ENCODE data around the gene PDS5A. TPM values are rescaled to one million over a fixed set of nuclear protein-coding genes. Genes with fewer than 3 reads are reported as not detected.
A peak's percentile ranks its signal among the peaks of the same experiment; 100 is the strongest.
"Not testable (repeated sequence)": the region's sequence is repeated elsewhere in the genome, so short reads cannot be mapped to it uniquely, and the experiment has no call there.

The PDS5A gene, protein sequence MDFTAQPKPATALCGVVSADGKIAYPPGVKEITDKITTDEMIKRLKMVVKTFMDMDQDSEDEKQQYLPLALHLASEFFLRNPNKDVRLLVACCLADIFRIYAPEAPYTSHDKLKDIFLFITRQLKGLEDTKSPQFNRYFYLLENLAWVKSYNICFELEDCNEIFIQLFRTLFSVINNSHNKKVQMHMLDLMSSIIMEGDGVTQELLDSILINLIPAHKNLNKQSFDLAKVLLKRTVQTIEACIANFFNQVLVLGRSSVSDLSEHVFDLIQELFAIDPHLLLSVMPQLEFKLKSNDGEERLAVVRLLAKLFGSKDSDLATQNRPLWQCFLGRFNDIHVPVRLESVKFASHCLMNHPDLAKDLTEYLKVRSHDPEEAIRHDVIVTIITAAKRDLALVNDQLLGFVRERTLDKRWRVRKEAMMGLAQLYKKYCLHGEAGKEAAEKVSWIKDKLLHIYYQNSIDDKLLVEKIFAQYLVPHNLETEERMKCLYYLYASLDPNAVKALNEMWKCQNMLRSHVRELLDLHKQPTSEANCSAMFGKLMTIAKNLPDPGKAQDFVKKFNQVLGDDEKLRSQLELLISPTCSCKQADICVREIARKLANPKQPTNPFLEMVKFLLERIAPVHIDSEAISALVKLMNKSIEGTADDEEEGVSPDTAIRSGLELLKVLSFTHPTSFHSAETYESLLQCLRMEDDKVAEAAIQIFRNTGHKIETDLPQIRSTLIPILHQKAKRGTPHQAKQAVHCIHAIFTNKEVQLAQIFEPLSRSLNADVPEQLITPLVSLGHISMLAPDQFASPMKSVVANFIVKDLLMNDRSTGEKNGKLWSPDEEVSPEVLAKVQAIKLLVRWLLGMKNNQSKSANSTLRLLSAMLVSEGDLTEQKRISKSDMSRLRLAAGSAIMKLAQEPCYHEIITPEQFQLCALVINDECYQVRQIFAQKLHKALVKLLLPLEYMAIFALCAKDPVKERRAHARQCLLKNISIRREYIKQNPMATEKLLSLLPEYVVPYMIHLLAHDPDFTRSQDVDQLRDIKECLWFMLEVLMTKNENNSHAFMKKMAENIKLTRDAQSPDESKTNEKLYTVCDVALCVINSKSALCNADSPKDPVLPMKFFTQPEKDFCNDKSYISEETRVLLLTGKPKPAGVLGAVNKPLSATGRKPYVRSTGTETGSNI (N-terminal part only)
- total RNA-seq: 10 to 100 TPM; 97.8 to 99.6 TPM

- H3K4me3 Mint-ChIP-seq: peak within 1 kb of the TSS; percentile 87
- POLR2A ChIA-PET: interaction anchor here (0.6 to 2.8 kb wide), 16 partner anchors 9 to 613 kb away, joined by 3 to 9 read pairs (median 4); partner anchors contain the start of genes LIAS, N4BP2, RHOH and RPL9
- peaks cover 31% of the 10 kb centered on the region for H3K36me3 Mint-ChIP-seq (ENCODE audit: low read depth)
Measured at GRCh38 chr4:39977489-39978377, at the start of gene PDS5A. Gene PDS5A, minus strand, starts transcription at chr4:39977911. Its CDS starts 1,334 bp downstream, at chr4:39976577.

DNA sequence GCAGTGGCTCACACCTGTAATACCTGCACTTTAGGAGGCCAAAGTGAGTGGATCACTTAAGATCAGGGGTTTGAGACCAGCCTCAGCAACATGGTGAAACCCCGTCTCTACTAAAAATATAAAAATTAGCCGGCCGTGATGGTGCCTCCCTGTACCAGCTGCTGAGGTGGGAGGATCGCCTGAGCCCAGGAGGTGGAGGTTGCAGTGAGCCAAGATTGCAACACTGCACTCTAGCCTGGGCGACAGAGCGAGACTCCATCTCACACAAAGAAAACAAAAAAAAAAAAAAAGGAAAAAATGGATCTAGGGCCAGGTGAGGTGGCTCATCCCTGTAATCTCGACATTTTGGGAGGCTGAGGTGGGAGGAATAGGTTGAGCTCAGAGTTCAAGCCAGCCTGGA lies 46.3 kb upstream of the PDS5A start:
- H3K4me3 Mint-ChIP-seq; H3K9me3 Mint-ChIP-seq; CTCF ChIA-PET; DNase-seq; POLR2A ChIA-PET; H3K27me3 Mint-ChIP-seq; H3K27ac Mint-ChIP-seq; H3K36me3 Mint-ChIP-seq (ENCODE audit: low read depth); H3K4me1 Mint-ChIP-seq: not testable (repeated sequence)

More at GRCh38 chr4:39977489-39978377, at the start of gene PDS5A:
- DNase-seq: peak; percentile 93
- Mint-ChIP-seq H3K27ac (peak within 1 kb of the TSS; percentile 90), H3K27me3 (no peaks in the 10 kb centered on the region), H3K9me3 (no peaks in the 10 kb centered on the region), H3K4me1 (peaks cover 41% of the 10 kb centered on the region)
- CTCF ChIA-PET: interaction anchor here (0.5 to 2.1 kb wide), 23 partner anchors 8 to 678 kb away, joined by 3 to 19 read pairs (median 4); partner anchors contain the start of genes LIAS, N4BP2, RPL9 and UBE2K

DNA sequence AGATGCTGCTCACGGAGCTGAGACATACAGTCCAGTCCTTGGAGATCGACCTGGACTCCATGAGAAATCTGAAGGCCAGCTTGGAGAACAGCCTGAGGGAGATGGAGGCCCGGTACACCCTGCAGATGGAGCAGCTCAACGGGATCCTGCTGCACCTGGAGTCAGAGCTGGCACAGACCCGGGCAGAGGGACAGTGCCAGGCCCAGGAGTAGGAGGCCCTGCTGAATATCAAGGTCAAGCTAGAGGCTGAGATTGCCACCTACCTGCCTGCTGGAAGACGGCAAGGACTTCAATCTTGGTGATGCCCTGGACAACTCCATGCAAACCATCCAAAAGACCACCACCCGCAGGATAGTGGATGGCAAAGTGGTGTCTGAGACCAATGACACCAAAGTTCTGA lies 43.4 kb upstream of the PDS5A start:
- not testable (repeated sequence) for H3K4me3 Mint-ChIP-seq
- POLR2A ChIA-PET: interaction anchor here (1.0 kb wide), 1 partner anchor 37 kb away, joined by 3 read pairs; no protein-coding TSS in a partner anchor

GRCh38 chr4:40020221-40020620 lies 42.5 kb upstream of the PDS5A start:
- no peaks in the 10 kb centered on the region for H3K27me3 Mint-ChIP-seq
- CTCF ChIA-PET: no interaction called here
- H3K36me3 Mint-ChIP-seq (ENCODE audit: low read depth): no peaks in the 10 kb centered on the region
- DNase-seq: no peak
- H3K9me3 Mint-ChIP-seq: no peaks in the 10 kb centered on the region
- no peak overlapping the region for H3K4me3 Mint-ChIP-seq
- POLR2A ChIA-PET: no interaction called here
- no peak overlapping the region for H3K27ac Mint-ChIP-seq
- H3K4me1 Mint-ChIP-seq: no peaks in the 10 kb centered on the region

More for the DNA sequence above, 43.4 kb upstream of the PDS5A start:
- H3K27me3 Mint-ChIP-seq; H3K9me3 Mint-ChIP-seq; CTCF ChIA-PET; H3K4me1 Mint-ChIP-seq; DNase-seq; H3K27ac Mint-ChIP-seq; H3K36me3 Mint-ChIP-seq (ENCODE audit: low read depth): not testable (repeated sequence)

- POLR2A ChIA-PET: no interaction called here
- Mint-ChIP-seq H3K4me3 (no peak overlapping the region), H3K27ac (no peak overlapping the region), H3K27me3 (no peaks in the 10 kb centered on the region), H3K4me1 (no peaks in the 10 kb centered on the region), H3K36me3 (ENCODE audit: low read depth) (no peaks in the 10 kb centered on the region), H3K9me3 (no peaks in the 10 kb centered on the region)
- no peak for DNase-seq
- CTCF ChIA-PET: interaction anchor here (0.7 kb wide), 1 partner anchor 119 kb away, joined by 3 read pairs; no protein-coding TSS in a partner anchor
Measured at GRCh38 chr4:40016007-40016406, 38.3 kb upstream of the PDS5A start.

DNA sequence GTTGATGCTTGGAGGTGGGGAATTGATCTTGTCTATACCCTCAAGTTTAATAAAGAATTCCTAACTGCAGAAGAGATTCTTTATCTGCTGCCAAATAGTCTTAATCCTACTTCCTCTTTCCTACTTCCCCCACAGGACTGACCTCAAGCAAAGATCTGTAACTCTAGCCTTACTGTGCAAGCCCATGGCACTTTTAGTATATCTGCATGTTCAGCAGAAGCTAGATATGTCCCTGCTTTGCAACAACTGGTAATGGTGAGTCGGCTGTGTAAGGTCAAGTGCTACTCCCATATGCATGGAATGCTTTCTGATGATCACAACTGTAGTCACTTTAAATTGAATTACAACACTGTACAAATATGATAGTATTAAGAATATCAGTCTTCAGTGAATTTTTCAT lies 26.3 kb upstream of the PDS5A start:
- Mint-ChIP-seq H3K27me3 (no peaks in the 10 kb centered on the region), H3K27ac (no peak overlapping the region), H3K9me3 (no peaks in the 10 kb centered on the region), H3K4me1 (no peaks in the 10 kb centered on the region), H3K36me3 (ENCODE audit: low read depth) (no peaks in the 10 kb centered on the region), H3K4me3 (no peak overlapping the region)
- CTCF ChIA-PET: no interaction called here
- POLR2A ChIA-PET: no interaction called here
- DNase-seq: no peak

- Mint-ChIP-seq H3K4me3 (no peak overlapping the region), H3K27ac (no peak overlapping the region), H3K27me3 (no peaks in the 10 kb centered on the region), H3K9me3 (no peaks in the 10 kb centered on the region), H3K36me3 (ENCODE audit: low read depth) (no peaks in the 10 kb centered on the region), H3K4me1 (no peaks in the 10 kb centered on the region)
- ChIA-PET CTCF (no interaction called here), POLR2A (no interaction called here)
- DNase-seq: no peak
Measured at GRCh38 chr4:40000711-40001110, 23.0 kb upstream of the PDS5A start.

DNA sequence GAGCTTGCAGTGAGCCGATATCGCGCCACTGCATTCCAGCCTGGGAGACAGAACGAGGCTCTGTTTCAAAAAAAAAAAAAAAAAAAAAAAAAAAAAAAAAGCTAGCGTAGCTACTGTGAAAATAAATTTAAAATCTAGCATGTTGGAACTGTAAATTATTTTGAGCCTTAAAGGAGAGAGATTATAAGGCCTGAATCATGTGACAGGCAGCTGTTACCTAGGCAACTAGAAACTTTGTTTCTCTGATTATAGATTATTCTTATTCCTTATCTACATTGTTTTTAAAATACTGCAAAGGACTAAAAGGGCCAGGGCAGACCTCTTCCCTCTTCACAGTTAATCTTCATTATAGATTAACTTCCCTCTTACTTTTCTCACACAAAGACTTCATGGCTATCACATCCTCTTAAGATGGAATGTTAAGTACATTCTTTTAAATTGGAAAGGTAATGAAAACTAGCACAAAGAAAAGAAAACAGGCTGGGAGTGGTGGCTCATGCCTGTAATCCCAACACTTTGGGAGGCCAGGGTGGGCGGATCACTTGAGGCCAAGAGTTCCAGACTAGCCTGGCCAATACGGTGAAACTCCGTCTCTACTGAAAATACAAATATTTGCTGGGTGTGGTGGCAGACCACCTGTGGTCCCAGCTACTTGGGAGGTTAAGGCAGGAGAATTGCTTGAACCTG lies 21.1 kb upstream of the PDS5A start:
- ChIA-PET CTCF (interaction anchor here (0.7 kb wide), 1 partner anchor 865 kb away, joined by 3 read pairs; no protein-coding TSS in a partner anchor), POLR2A (no interaction called here)
- Mint-ChIP-seq H3K27me3 (peaks cover 4% of the 10 kb centered on the region), H3K36me3 (ENCODE audit: low read depth) (no peaks in the 10 kb centered on the region), H3K4me1 (no peaks in the 10 kb centered on the region), H3K4me3 (no peak overlapping the region), H3K9me3 (no peaks in the 10 kb centered on the region), H3K27ac (no peak overlapping the region)
- DNase-seq: no peak

DNA sequence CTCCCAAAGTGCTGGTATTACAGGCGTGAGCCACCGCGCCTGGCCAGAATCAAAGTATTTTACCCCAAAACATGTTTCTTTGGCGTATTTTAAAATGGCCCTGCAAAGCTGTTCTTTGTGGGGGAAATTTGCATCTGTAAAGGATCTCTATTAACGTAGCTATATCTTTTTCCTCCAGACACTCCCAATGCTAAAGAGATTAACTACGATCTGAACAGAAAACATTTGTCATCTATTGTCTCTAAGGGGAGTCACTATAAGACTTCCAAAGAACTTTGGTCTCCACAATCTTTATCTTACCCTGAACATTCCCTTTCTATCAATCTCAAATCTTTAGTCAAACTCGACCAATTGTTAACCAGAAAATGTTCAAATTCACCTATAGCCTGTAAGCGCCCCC lies 19.1 kb upstream of the PDS5A start:
- CTCF ChIA-PET: interaction anchor here (0.7 kb wide), 1 partner anchor 61 kb away, joined by 5 read pairs; no protein-coding TSS in a partner anchor
- peaks cover 4% of the 10 kb centered on the region for H3K27me3 Mint-ChIP-seq
- no peak overlapping the region for H3K27ac Mint-ChIP-seq
- no peak for DNase-seq
- H3K36me3 Mint-ChIP-seq (ENCODE audit: low read depth): no peaks in the 10 kb centered on the region
- no peak overlapping the region for H3K4me3 Mint-ChIP-seq
- no peaks in the 10 kb centered on the region for H3K4me1 Mint-ChIP-seq
- no peaks in the 10 kb centered on the region for H3K9me3 Mint-ChIP-seq
- POLR2A ChIA-PET: no interaction called here

- ChIA-PET CTCF (interaction anchor here (0.6 to 1.3 kb wide), 3 partner anchors 16 to 147 kb away, joined by 3 to 4 read pairs (median 3); partner anchors contain the start of gene PDS5A), POLR2A (interaction anchor here (1.5 kb wide), 1 partner anchor 16 kb away, joined by 5 read pairs; no protein-coding TSS in a partner anchor)
- H3K4me3 Mint-ChIP-seq: no peak overlapping the region
- no peak overlapping the region for H3K27ac Mint-ChIP-seq
- no peaks in the 10 kb centered on the region for H3K9me3 Mint-ChIP-seq
- H3K27me3 Mint-ChIP-seq: peaks cover 4% of the 10 kb centered on the region
- DNase-seq: no peak
- no peaks in the 10 kb centered on the region for H3K36me3 Mint-ChIP-seq (ENCODE audit: low read depth)
- H3K4me1 Mint-ChIP-seq: no peaks in the 10 kb centered on the region
Measured at GRCh38 chr4:39994406-39994805, 16.7 kb upstream of the PDS5A start.

DNA sequence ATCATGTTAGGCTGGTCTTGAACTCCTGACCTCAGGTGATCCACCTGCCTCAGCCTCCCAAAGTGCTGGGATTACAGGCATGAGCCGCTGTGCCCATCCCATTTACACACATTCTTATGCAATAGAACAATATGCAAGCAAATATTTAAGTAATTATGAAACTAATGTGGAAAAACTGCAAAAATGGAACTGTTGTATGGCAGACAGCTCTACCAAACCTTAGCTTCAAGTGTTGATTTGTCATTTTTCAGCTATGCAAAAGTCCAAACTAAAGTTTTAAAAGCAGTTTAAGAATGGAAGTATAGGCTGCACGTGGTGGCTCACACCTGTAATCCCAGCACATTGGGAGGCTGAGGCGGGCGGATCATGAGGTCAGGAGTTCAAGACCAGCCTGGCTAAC lies 11.7 kb upstream of the PDS5A start:
- H3K27ac Mint-ChIP-seq; DNase-seq; POLR2A ChIA-PET; H3K4me3 Mint-ChIP-seq; H3K9me3 Mint-ChIP-seq; H3K27me3 Mint-ChIP-seq; H3K4me1 Mint-ChIP-seq; H3K36me3 Mint-ChIP-seq (ENCODE audit: low read depth): not testable (repeated sequence)
- CTCF ChIA-PET: interaction anchor here (0.7 kb wide), 1 partner anchor 501 kb away, joined by 4 read pairs; no protein-coding TSS in a partner anchor
